Keratinocyte (primary cell): ENCODE data around the gene CD74. TPM values are rescaled to one million over a fixed set of nuclear protein-coding genes. Genes with fewer than 3 reads are reported as not detected.

Source experiments
- DNase-seq: peaks from one replicate; pipeline ENCODE4 v3.0.0-alpha.2; 2011; ENCODE audit warnings: low read depth, missing footprints, low spot score
- FAIRE-seq: peaks from 2 replicates; lab custom pipeline; 2011; peaks lifted over from hg19 to GRCh38; lab: Jason Lieb, UNC
- H2AFZ ChIP-seq: 2 replicates; pipeline ENCODE4 v1.6.0; 2012; ENCODE audit warnings: low read length, control low read depth, inconsistent platforms; ENCODE audit not compliant: control insufficient read depth
- H3K27ac ChIP-seq: 2 replicates; pipeline ENCODE4 v1.5.1; 2011; ENCODE audit warnings: low read length; ENCODE audit not compliant: control insufficient read depth, insufficient read depth
- H3K27me3 ChIP-seq: 3 replicates; pipeline ENCODE4 v1.6.0; 2011; ENCODE audit warnings: low read length; ENCODE audit not compliant: control insufficient read depth, insufficient read depth; ENCODE audit errors: extremely low read depth
- H3K36me3 ChIP-seq, 2 experiments: 2 replicates in 1 of 2; 3 replicates in 1 of 2; pipeline ENCODE4 v1.5.1; 2011; ENCODE audit warnings: low read length in 2 of 2, mild to moderate bottlenecking in 1 of 2; ENCODE audit not compliant: control insufficient read depth in 2 of 2, insufficient read depth in 2 of 2; ENCODE audit errors: extremely low read depth in 1 of 2
- H3K4me1 ChIP-seq: 3 replicates; pipeline ENCODE4 v1.5.1; 2011; ENCODE audit warnings: low read length; ENCODE audit not compliant: control insufficient read depth, insufficient read depth; ENCODE audit errors: extremely low read depth
- H3K4me2 ChIP-seq: 3 replicates; pipeline ENCODE4 v1.6.0; 2011; ENCODE audit warnings: low read depth, low read length; ENCODE audit not compliant: control insufficient read depth, insufficient read depth; ENCODE audit errors: extremely low read depth
- H3K4me3 ChIP-seq, 3 experiments: fragments of 200-600 bp in 1 of 3; sonication (generic) in 1 of 3; 2 replicates in 2 of 3; 3 replicates in 1 of 3; pipeline ENCODE4 v1.5.1; 2011 to 2016; ENCODE audit warnings: low read length in 3 of 3, mild to moderate bottlenecking in 3 of 3, control low read depth in 2 of 3, inconsistent platforms in 1 of 3, low read depth in 1 of 3, mixed read lengths in 1 of 3, mixed run types in 1 of 3, moderate library complexity in 1 of 3; ENCODE audit not compliant: control insufficient read depth in 2 of 3, insufficient read depth in 2 of 3; ENCODE audit errors: extremely low read depth in 1 of 3
- H3K79me2 ChIP-seq: 2 replicates; pipeline ENCODE4 v1.6.0; 2012; ENCODE audit warnings: low read length; ENCODE audit not compliant: control insufficient read depth, insufficient read depth
- H3K9ac ChIP-seq: 3 replicates; pipeline ENCODE4 v1.6.0; 2011; ENCODE audit warnings: low read length; ENCODE audit not compliant: control insufficient read depth, insufficient read depth; ENCODE audit errors: extremely low read depth
- H3K9me1 ChIP-seq: 3 replicates; pipeline ENCODE4 v1.6.0; 2011; ENCODE audit warnings: low read length; ENCODE audit not compliant: control insufficient read depth, insufficient read depth; ENCODE audit errors: extremely low read depth
- H3K9me3 ChIP-seq: 2 replicates; pipeline ENCODE4 v1.5.1; 2012; ENCODE audit warnings: low read depth, low read length; ENCODE audit not compliant: control insufficient read depth
- H4K20me1 ChIP-seq: 3 replicates; pipeline ENCODE4 v1.6.0; 2011; ENCODE audit warnings: low read length; ENCODE audit not compliant: control insufficient read depth, insufficient read depth; ENCODE audit errors: extremely low read depth
- EZH2 ChIP-seq: IDR thresholded peaks from one replicate; pipeline ENCODE4 v1.6.1; 2012; ENCODE audit warnings: inconsistent platforms, mild to moderate bottlenecking, low read length, moderate library complexity
- dilution Hi-C: fragments of 300-500 bp; cut with MboI; formaldehyde crosslinking; loops from one replicate; pipeline ENCODE4 v1.7.0; 2020; ENCODE audit warnings: low sequenced_read_pairs; ENCODE audit not compliant: extremely low pct_ligation_motif_present
- polyA plus RNA-seq, 5 experiments: library from polyadenylated mRNA; depleted of rRNA in 3 of 5; stranded (reverse) in 3 of 5; stranded (forward) in 1 of 5; unstranded in 1 of 5; fragments of >200 nt; gene quantifications; 1 replicate in 1 of 5; 2 replicates in 3 of 5; 3 replicates in 1 of 5; pipeline versions ENCODE4 v1.2.1 to v1.2.3, GENCODE V29; 2011 to 2012; ENCODE audit warnings: missing spikeins in 2 of 5, low read depth in 1 of 5, low replicate concordance in 1 of 5
- TF ChIP-seq, protein P1 (sequence below), 3 experiments: IDR thresholded peaks in 1 of 3; conservative IDR thresholded peaks in 1 of 3; optimal IDR thresholded peaks in 1 of 3; 2 replicates in 2 of 3; 3 replicates in 1 of 3; pipeline versions ENCODE3 to v1.5.1; 2011; ENCODE audit warnings: low read length in 3 of 3, mild to moderate bottlenecking in 3 of 3, moderate library complexity in 2 of 3, control low read depth in 1 of 3, inconsistent platforms in 1 of 3; ENCODE audit not compliant: insufficient read depth in 2 of 3; ENCODE audit errors: extremely low read depth in 1 of 3

The CD74 gene
- polyA plus RNA-seq, 1 donor (not counting 4 experiments of a cell fraction or from before 2014, with no cell fraction given) = 0.71 TPM

DNA sequence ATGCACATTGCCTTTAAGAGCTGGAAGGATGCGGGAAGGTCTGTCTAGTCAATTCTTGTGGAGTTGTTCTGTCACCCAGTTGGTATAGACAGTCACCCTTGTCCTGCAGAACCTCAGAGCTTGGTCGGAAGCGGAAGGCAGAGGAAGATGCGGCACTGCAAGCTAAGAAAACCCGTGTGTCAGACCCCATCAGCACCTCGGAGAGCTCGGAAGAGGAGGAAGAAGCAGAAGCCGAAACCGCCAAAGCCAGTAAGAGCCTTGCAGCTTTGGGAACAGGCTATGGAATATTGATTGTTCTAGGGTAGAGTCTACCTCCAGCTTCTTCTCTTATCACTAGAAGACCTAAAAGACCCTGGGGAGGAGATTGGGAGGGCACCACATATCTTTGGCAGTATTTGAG, 48.7 kb downstream of the CD74 start:
- dilution Hi-C loops = no loop called here
- Histone ChIP-seq H3K4me1 (peaks cover 8% of the 10 kb centered on the region), H2AFZ (no peak overlapping the region), H3K4me2 (no peak overlapping the region), H3K36me3 (peaks cover 38 to 58% of the 10 kb centered on the region in 2 experiments), H3K27ac (no peak overlapping the region), H3K9ac (no peak overlapping the region), H3K9me3 (no peaks in the 10 kb centered on the region), H3K27me3 (no peaks in the 10 kb centered on the region), H3K79me2 (peaks cover 36% of the 10 kb centered on the region), H4K20me1 (peaks cover 11% of the 10 kb centered on the region), H3K4me3 (no peak overlapping the region), H3K9me1 (no peaks in the 10 kb centered on the region)
- TF ChIP-seq, protein P1, sequence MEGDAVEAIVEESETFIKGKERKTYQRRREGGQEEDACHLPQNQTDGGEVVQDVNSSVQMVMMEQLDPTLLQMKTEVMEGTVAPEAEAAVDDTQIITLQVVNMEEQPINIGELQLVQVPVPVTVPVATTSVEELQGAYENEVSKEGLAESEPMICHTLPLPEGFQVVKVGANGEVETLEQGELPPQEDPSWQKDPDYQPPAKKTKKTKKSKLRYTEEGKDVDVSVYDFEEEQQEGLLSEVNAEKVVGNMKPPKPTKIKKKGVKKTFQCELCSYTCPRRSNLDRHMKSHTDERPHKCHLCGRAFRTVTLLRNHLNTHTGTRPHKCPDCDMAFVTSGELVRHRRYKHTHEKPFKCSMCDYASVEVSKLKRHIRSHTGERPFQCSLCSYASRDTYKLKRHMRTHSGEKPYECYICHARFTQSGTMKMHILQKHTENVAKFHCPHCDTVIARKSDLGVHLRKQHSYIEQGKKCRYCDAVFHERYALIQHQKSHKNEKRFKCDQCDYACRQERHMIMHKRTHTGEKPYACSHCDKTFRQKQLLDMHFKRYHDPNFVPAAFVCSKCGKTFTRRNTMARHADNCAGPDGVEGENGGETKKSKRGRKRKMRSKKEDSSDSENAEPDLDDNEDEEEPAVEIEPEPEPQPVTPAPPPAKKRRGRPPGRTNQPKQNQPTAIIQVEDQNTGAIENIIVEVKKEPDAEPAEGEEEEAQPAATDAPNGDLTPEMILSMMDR (optimal IDR thresholded peaks at IDR 0.05 in 1 of 3, IDR thresholded peaks at IDR 0.05 in 1 of 3, conservative IDR thresholded peaks at IDR 0.05 in 1 of 3; ENCODE audit: extremely low read depth in 1 of 3, insufficient read depth in 2 of 3, low read length in 3 of 3) = no peak
- DNase-seq (no peak), FAIRE-seq (no peak)

DNA sequence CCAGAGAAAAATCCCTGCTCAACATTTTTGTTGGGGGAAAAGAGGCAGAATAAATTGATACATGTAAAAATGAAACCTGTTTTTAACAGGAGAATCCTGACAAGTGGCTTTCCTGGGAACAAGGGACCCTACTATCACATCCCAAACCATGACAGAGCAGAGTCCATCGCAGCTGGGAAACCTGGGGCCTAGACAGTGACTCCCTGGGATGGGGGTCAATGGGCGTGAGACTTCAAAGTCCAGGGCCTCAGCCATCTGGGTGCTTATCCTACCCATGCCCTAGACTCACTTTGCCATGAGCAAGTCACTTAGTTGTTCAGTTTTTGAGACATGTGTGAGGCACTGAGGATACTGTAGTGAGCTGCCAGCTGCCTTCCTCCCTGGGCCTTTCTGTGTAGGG, 49.5 kb downstream of the CD74 start:
- Histone ChIP-seq H4K20me1 (peaks cover 11% of the 10 kb centered on the region), H3K9ac (no peak overlapping the region), H3K79me2 (peaks cover 44% of the 10 kb centered on the region), H3K27me3 (no peaks in the 10 kb centered on the region), H3K27ac (no peak overlapping the region), H3K4me1 (peaks cover 9% of the 10 kb centered on the region), H3K36me3 (peaks cover 33 to 51% of the 10 kb centered on the region in 2 experiments), H2AFZ (no peak overlapping the region), H3K4me3 (no peak overlapping the region), H3K4me2 (no peak overlapping the region), H3K9me3 (no peaks in the 10 kb centered on the region), H3K9me1 (no peaks in the 10 kb centered on the region)
- FAIRE-seq (no peak), DNase-seq (no peak)
- dilution Hi-C loops = no loop called here
- TF ChIP-seq, protein P1 (optimal IDR thresholded peaks at IDR 0.05 in 1 of 3, IDR thresholded peaks at IDR 0.05 in 1 of 3, conservative IDR thresholded peaks at IDR 0.05 in 1 of 3; ENCODE audit: extremely low read depth in 1 of 3, insufficient read depth in 2 of 3, low read length in 3 of 3) = no peak
- TF ChIP-seq EZH2 = no peak
